Measurements from ENCODE around the gene GNPNAT1. TPM values are rescaled to one million over a fixed set of nuclear protein-coding genes. Genes with fewer than 3 reads are reported as not detected.
A peak's percentile ranks its signal among the peaks of the same experiment; 100 is the strongest.

The GNPNAT1 gene
- total RNA-seq, 1 experiment from 2014 or later, result 33.7 TPM

GRCh38 chr14:52833891-52834290 lies 42.5 kb upstream of the GNPNAT1 start:
- Histone ChIP-seq H3K4me3 (replicated peaks in 1 of 2; ENCODE audit: low read depth in 1 of 2, low read length in 2 of 2) (no peak overlapping the region), H3K9ac (ENCODE audit: low read length) (no peak overlapping the region), H3K4me1 (ENCODE audit: control insufficient read depth in 1 of 2, insufficient read depth in 2 of 2, low read length in 2 of 2) (peaks cover 23 to 27% of the 10 kb centered on the region in 2 experiments), H3K27ac (ENCODE audit: low read depth, low read length) (no peak overlapping the region), H3K4me2 (ENCODE audit: low read length) (no peak overlapping the region), H3K9me3 (ENCODE audit: control insufficient read depth in 1 of 2, insufficient read depth in 1 of 2, low read depth in 1 of 2, low read length in 2 of 2) (no peaks in the 10 kb centered on the region), H3K79me2 (ENCODE audit: insufficient read depth, low read length) (no peaks in the 10 kb centered on the region), H3K36me3 (ENCODE audit: control insufficient read depth in 1 of 2, insufficient read depth in 2 of 2, low read length in 2 of 2) (no peaks in the 10 kb centered on the region), H3K9me2 (ENCODE audit: insufficient read depth) (no peaks in the 10 kb centered on the region), H3K27me3 (ENCODE audit: insufficient read depth, low read length) (no peaks in the 10 kb centered on the region), H2AFZ (ENCODE audit: low read depth, low read length, poor library complexity, severe bottlenecking) (peak overlapping the region; percentile 50), H4K20me1 (ENCODE audit: insufficient read depth) (no peaks in the 10 kb centered on the region)
- ATAC-seq (no peak), DNase-seq (ENCODE audit: low read depth, low spot score) (no peak)
- no peak for TF ChIP-seq ELF1 (IDR thresholded peaks at IDR 0.05; ENCODE audit: borderline replicate concordance, low read depth)
- ChIA-PET POLR2A (interaction anchor here (0.6 kb wide), 2 partner anchors 8 to 272 kb away, joined by 3 read pairs; no protein-coding TSS in a partner anchor), CTCF (no interaction called here), RAD21 (ENCODE audit: low non-redundant PET in 1 of 2, low total read pairs in 2 of 2, uncharacterized antibody in 2 of 2, unreplicated experiment in 2 of 2) (no interaction called here)
- no TSS peak for BruUV-seq (replicated peaks)
- intact Hi-C loops (cut with micrococcal nuclease), result no loop called here

GRCh38 chr14:52829527-52830185 lies 38.2 kb upstream of the GNPNAT1 start:
- H2AFZ ChIP-seq (ENCODE audit: low read depth, low read length, poor library complexity, severe bottlenecking), result no peak overlapping the region
- no peak overlapping the region for H3K4me3 ChIP-seq (replicated peaks in 1 of 2; ENCODE audit: low read depth in 1 of 2, low read length in 2 of 2)
- H3K79me2 ChIP-seq (ENCODE audit: insufficient read depth, low read length), result no peaks in the 10 kb centered on the region
- intact Hi-C loops (cut with micrococcal nuclease), result no loop called here
- no peak for ATAC-seq
- H3K4me2 ChIP-seq (ENCODE audit: low read length), result no peak overlapping the region
- no TSS peak for BruUV-seq (replicated peaks)
- no peaks in the 10 kb centered on the region for H3K27me3 ChIP-seq (ENCODE audit: insufficient read depth, low read length)
- no peak for DNase-seq (ENCODE audit: low read depth, low spot score)
- H3K9me2 ChIP-seq (ENCODE audit: insufficient read depth), result no peaks in the 10 kb centered on the region
- TF ChIP-seq EZH2phosphoT487 (IDR thresholded peaks at IDR 0.05; ENCODE audit: borderline replicate concordance) (no peak), SP1 (IDR thresholded peaks at IDR 0.05; ENCODE audit: low read depth) (no peak), ZNF274 (IDR thresholded peaks at IDR 0.05; ENCODE audit: low read depth, low read length) (no peak), YY1 (IDR thresholded peaks at IDR 0.05; ENCODE audit: extremely low read depth, insufficient replicate concordance, low read depth, low read length) (no peak), ZBTB33 (IDR thresholded peaks at IDR 0.05; ENCODE audit: extremely low read depth, insufficient replicate concordance, low read length) (no peak), CTCF (IDR thresholded peaks at IDR 0.05 in 2 of 3, conservative IDR thresholded peaks at IDR 0.05 in 1 of 3; ENCODE audit: borderline replicate concordance in 1 of 3, insufficient read depth in 1 of 3, low read depth in 2 of 3, low read length in 2 of 3) (no peak), POLR2AphosphoS5 (IDR thresholded peaks at IDR 0.05; ENCODE audit: low read depth, low read length) (no peak), ELF1 (IDR thresholded peaks at IDR 0.05; ENCODE audit: borderline replicate concordance, low read depth) (no peak), MAX (IDR thresholded peaks at IDR 0.05) (no peak), CEBPB (IDR thresholded peaks at IDR 0.05; ENCODE audit: low read depth) (no peak), EZH2 (IDR thresholded peaks at IDR 0.05) (no peak), ZFX (IDR thresholded peaks at IDR 0.05) (no peak), TCF7L2 (IDR thresholded peaks at IDR 0.05; ENCODE audit: borderline replicate concordance, extremely low read depth, insufficient read depth, insufficient read length) (no peak), JUND (IDR thresholded peaks at IDR 0.05) (no peak), FOSL1 (IDR thresholded peaks at IDR 0.05; ENCODE audit: low read depth) (no peak), EGR1 (IDR thresholded peaks at IDR 0.05; ENCODE audit: low read depth) (no peak)
- no peak overlapping the region for H3K9ac ChIP-seq (ENCODE audit: low read length)
- CTCF ChIA-PET, result no interaction called here
- H3K36me3 ChIP-seq (ENCODE audit: control insufficient read depth in 1 of 2, insufficient read depth in 2 of 2, low read length in 2 of 2), result no peaks in the 10 kb centered on the region
- POLR2A ChIA-PET, result no interaction called here
- no peak overlapping the region for H3K27ac ChIP-seq (ENCODE audit: low read depth, low read length)
- no peaks in the 10 kb centered on the region for H4K20me1 ChIP-seq (ENCODE audit: insufficient read depth)
- RAD21 ChIA-PET (ENCODE audit: low non-redundant PET in 1 of 2, low total read pairs in 2 of 2, uncharacterized antibody in 2 of 2, unreplicated experiment in 2 of 2), result no interaction called here
- H3K4me1 ChIP-seq (ENCODE audit: control insufficient read depth in 1 of 2, insufficient read depth in 2 of 2, low read length in 2 of 2), result peaks cover 7 to 9% of the 10 kb centered on the region in 2 experiments
- no peaks in the 10 kb centered on the region for H3K9me3 ChIP-seq (ENCODE audit: control insufficient read depth in 1 of 2, insufficient read depth in 1 of 2, low read depth in 1 of 2, low read length in 2 of 2)

Data from HCT116 (cell line).